GM10266 (cell line): ENCODE measurements around the gene SNAPC5.
"Not testable (repeated sequence)": the region's sequence is repeated elsewhere in the genome, so short reads cannot be mapped to it uniquely, and the experiment has no call there.

Experiments
- DNase-seq: peaks from one replicate; pipeline ENCODE4 v3.0.0; 2012; ENCODE audit errors: extremely low spot score
- CTCF ChIP-seq: IDR thresholded peaks from 2 replicates; pipeline ENCODE4 v1.5.1; 2012; ENCODE audit warnings: mild to moderate bottlenecking, low read depth; ENCODE audit not compliant: control insufficient read depth, insufficient read depth; ENCODE audit errors: missing control alignments

SNAPC5 gene

DNA sequence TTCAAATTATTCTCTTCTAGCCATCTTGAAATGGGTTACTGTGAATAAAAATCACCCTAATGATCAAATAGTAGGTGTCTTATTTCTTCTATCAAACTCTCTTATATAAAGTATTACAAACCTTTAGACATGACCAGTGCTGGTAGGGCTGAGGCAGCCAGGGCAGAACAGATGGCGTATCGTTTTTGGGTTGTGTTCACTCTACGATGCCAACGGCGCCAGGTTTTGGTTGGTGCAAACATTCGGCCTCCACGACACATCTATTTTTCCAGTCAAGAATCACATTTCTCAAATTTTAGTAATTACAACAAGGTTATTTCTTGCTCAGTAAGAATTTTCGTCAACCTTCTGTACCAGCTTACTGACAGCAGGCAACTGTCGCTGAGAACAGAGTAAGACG, 4.9 kb upstream of the SNAPC5 start:
- TF ChIP-seq CTCF = no peak
- no peak for DNase-seq

GRCh38 chr15:66500346-66500745, 2.8 kb upstream of the SNAPC5 start:
- DNase-seq = not testable (repeated sequence)

GRCh38 chr15:66498501-66499386, 1.2 kb upstream of the SNAPC5 start:
- TF ChIP-seq CTCF = peak; percentile 33
- no peak for DNase-seq

DNA sequence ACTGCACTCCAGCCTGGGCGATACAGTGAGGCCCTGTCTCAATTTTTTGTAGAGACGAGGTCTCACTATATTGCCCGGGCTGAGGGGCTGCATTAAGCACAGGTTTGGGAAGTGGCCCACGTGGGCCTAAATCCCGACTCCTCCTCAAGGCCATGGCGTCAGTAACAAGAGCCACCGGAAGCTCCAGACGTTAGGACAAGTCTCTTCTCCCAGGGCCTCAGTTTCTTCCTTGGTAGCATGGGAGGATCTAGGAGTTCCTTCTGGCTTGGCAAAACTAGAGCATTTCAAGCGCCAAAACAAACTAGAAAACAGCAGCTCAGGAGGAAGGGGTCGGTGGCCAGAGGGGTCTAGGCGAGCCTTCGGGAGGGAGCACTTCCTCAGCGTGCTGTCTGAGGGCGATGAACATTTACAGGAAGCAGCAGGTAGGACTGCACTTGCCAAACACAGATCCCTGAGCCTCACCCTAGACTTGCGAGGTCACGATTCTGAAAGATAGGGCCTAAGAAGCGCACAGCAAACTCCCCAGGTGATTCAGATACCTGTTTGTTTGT, 536 bp downstream of the SNAPC5 start:
- TF ChIP-seq CTCF = no peak
- no peak for DNase-seq

DNA sequence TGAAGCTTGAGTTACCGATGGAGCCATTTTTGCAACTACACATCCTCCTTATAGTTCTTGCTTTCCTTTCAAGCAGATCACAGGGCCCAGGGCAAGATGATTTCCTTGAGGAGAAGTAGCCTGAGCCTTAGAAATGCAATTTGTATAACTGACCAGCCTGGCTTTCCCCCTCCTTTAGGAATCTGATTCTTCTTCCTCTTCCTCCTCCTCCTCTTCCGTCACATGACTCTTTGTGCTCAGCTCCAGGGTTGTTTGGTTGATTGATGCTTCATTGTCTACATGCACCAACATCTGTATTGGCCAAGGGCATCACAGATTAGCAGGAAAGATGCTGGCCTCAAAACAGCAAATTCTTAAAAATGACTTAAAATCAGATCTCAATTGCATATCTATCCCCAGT, 3.3 kb downstream of the SNAPC5 start:
- TF ChIP-seq CTCF = no peak
- DNase-seq = no peak

GRCh38 chr15:66491846-66492245, 5.7 kb downstream of the SNAPC5 start:
- no peak for DNase-seq
- no peak for TF ChIP-seq CTCF

DNA sequence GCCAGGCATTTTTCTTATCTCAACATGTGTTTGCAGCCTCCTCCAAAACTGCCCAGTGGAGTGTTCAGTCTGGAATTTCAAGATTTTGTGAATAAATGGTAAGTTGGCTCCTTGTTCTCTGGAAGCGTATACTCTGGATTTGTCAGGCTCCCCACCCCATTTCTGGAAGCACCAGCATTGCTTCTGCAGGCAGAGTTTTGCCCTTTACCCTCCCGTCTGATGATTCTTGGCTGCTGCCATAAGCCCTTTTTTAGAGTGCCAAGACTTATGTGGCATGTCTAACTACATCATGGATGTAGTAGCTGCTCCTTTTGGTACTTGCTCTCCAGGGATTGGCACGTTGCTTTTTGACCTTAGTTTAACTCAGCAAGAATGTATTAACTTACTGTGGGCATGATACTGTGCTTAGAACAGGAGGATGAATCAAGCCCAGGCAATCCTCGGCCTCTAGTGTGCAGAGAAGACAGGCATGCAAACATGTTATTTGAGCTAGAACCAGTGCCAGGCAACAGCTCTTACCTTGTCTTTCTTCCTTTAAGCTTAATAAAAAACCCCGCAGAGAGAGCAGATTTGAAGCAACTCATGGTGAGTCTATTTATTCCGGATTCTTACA, 8.3 kb downstream of the SNAPC5 start:
- TF ChIP-seq CTCF = no peak
- DNase-seq = no peak

DNA sequence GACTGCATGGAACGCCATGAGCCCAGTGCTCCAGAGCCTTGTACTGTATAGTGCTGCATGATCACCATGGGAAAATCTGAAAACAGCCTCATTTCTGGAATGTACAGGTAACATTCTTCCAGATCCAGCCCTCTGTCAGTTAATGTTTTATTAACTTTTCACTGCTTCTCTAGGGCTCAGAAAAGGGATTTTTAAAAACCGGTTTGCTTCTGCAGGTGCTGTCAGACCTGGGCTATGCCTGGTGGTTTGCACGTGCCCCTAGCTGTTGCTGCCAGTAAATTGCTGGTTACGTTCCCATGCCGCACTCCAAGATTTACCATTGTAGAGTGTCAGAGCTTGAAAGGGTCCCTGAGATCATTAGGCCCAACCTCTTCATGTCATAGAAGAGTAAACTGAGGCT, 9.0 kb downstream of the SNAPC5 start:
- no peak for TF ChIP-seq CTCF
- DNase-seq = no peak
